Activated CD4-positive, alpha-beta memory T cell treated with anti-CD3 and anti-CD28 coated beads for 36 hours (primary cell): ENCODE results near the gene PARP15. TPM values are rescaled to one million over a fixed set of nuclear protein-coding genes. Genes with fewer than 3 reads are reported as not detected.
A peak's percentile ranks its signal among the peaks of the same experiment; 100 is the strongest.

Experiments used
- CTCF ChIA-PET: fragments of 350-600 bp; sonication (Branson Sonifier 250); formaldehyde crosslinking; loops from one replicate; lab custom pipeline; 2021; ENCODE audit warnings: antibody characterized with exemption, inconsistent platforms; lab: Charles Lee
- POLR2A ChIA-PET: fragments of 350-600 bp; sonication (Branson Sonifier 250); formaldehyde crosslinking; loops from one replicate; lab custom pipeline; 2021; ENCODE audit warnings: antibody characterized with exemption; lab: Charles Lee
- DNase-seq: peaks from one replicate; pipeline ENCODE4 v3.0.0-alpha.2; 2020
- H3K27ac Mint-ChIP-seq: one replicate; pipeline ENCODE4 v1.8.0; 2021; ENCODE audit warnings: mixed read lengths
- H3K27me3 Mint-ChIP-seq: one replicate; pipeline ENCODE4 v1.8.0; 2021; ENCODE audit warnings: mixed read lengths
- H3K36me3 Mint-ChIP-seq: one replicate; pipeline ENCODE4 v1.8.0; 2021; ENCODE audit warnings: mixed read lengths
- H3K4me1 Mint-ChIP-seq: one replicate; pipeline ENCODE4 v1.8.0; 2021; ENCODE audit warnings: low read depth, mixed read lengths
- H3K4me3 Mint-ChIP-seq: one replicate; pipeline ENCODE4 v1.8.0; 2021; ENCODE audit warnings: mild to moderate bottlenecking, mixed read lengths
- H3K9me3 Mint-ChIP-seq: one replicate; pipeline ENCODE4 v1.8.0; 2021; ENCODE audit warnings: mixed read lengths
- intact Hi-C: fragments of 100-400 bp; cut with micrococcal nuclease; formaldehyde crosslinking; loops from one replicate; pipeline ENCODE4 v1.15.1; 2023
- total RNA-seq, 2 experiments: library from RNA; stranded (reverse); gene quantifications; one replicate each; pipeline ENCODE4 v1.2.3, GENCODE V29; 2021

Gene PARP15
- total RNA-seq, 2 experiments from 2014 or later: 9.1 to 11.0 TPM

DNA sequence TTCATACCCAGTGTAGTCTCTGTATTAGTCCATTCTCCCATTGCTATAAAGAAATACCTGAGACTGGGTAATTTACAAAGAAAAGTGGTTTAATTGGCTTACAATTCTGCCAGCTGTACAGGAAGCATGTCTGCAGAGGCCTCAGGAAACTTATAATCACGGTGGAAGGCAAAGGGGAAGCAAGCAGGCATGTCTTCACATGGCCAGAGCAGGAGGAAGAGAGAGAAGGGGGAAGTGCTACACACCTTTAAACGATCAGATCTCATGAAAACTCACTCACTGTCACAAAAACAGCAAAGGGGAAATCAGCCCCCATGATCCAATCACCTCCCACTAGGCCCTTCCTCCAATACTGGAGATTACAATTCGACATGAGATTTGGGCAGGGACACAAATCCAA is 96.9 kb downstream of the PARP15 start:
- H3K9me3 Mint-ChIP-seq: peaks cover 4% of the 10 kb centered on the region
- H3K27me3 Mint-ChIP-seq: no peaks in the 10 kb centered on the region
- peaks cover 21% of the 10 kb centered on the region for H3K4me1 Mint-ChIP-seq
- intact Hi-C loops: no loop called here
- DNase-seq: no peak
- H3K4me3 Mint-ChIP-seq: no peak overlapping the region
- ChIA-PET CTCF (no interaction called here), POLR2A (no interaction called here)
- no peak overlapping the region for H3K27ac Mint-ChIP-seq
- H3K36me3 Mint-ChIP-seq: no peaks in the 10 kb centered on the region

DNA sequence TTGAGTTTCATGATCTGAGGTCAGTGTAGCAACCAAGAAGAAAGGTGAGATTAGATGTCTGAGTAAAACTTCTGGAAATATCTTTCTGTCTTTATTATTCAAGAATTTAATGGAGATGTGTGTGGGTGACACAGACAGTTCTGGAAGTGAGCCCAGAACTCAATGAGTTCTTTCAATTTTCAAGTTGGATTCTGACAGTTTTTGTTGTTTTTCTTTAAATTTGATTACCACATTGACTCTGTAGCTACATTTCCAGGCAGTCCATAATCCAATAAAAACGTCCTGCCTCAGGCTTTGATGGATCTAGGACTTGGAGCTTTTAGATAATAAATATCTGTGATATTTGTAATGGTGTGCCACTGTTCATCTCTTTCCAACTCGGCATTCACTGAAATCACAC is 99.3 kb downstream of the PARP15 start:
- no peak for DNase-seq
- ChIA-PET CTCF (interaction anchor here (1.0 to 6.7 kb wide), 3 partner anchors 97 to 117 kb away, joined by 3 to 230 read pairs (median 5); partner anchors contain the start of genes DTX3L and PARP9), POLR2A (no interaction called here)
- intact Hi-C loops: loop anchor here (5.0 kb wide), 1 partner anchor 379 kb away; no protein-coding TSS in a partner anchor
- peaks cover 4% of the 10 kb centered on the region for H3K9me3 Mint-ChIP-seq
- H3K27me3 Mint-ChIP-seq: no peaks in the 10 kb centered on the region
- peaks cover 31% of the 10 kb centered on the region for H3K4me1 Mint-ChIP-seq
- H3K4me3 Mint-ChIP-seq: no peak overlapping the region
- H3K36me3 Mint-ChIP-seq: peaks cover 8% of the 10 kb centered on the region
- H3K27ac Mint-ChIP-seq: no peak overlapping the region

DNA sequence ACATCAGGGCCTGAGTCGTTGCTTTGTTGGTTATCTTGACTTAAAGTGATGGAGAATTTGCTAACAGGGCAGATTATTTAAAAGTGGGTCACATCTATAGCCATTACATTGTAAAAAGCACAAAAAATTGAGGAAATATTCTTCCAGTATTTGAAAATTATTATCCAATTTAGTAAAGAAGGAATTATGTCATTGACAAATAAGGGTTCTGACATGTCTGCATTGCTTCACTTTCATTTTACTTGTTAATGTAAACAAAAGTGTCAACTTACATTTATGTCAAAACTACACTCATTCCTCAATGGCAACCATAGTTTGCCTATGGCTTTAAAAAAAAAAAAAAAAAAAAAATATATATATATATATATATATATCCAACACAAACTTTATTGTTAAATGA is 99.8 kb downstream of the PARP15 start:
- no peak overlapping the region for H3K4me3 Mint-ChIP-seq
- H3K4me1 Mint-ChIP-seq: peaks cover 36% of the 10 kb centered on the region
- peaks cover 11% of the 10 kb centered on the region for H3K36me3 Mint-ChIP-seq
- peaks cover 4% of the 10 kb centered on the region for H3K9me3 Mint-ChIP-seq
- ChIA-PET CTCF (interaction anchor here (1.1 to 6.7 kb wide), 3 partner anchors 11 to 117 kb away, joined by 3 to 230 read pairs (median 15); partner anchors contain the start of genes DTX3L and PARP9), POLR2A (no interaction called here)
- H3K27ac Mint-ChIP-seq: no peak overlapping the region
- intact Hi-C loops: loop anchor here (5.0 kb wide), 1 partner anchor 380 kb away; no protein-coding TSS in a partner anchor
- no peak for DNase-seq
- no peaks in the 10 kb centered on the region for H3K27me3 Mint-ChIP-seq

DNA sequence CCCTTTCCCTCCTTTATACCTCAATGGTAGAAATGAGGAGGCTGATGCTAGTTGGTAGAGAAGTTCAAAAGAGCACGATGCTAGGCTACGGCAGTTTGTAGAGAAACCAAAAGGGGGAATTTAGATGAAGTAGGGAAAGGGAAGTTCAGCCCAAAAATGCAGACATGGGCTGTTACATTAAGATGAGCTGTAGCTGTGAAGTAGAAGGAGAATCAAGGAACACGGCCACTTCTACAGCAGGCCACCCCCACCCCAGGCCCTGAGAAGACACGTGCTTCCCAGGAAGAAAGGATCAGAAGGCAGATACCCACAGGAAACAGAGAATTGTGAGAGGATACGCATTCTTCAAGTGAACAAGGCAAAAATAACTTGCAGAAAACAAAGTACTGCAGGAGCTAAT is 101.1 kb downstream of the PARP15 start:
- Mint-ChIP-seq H3K4me3 (no peak overlapping the region), H3K36me3 (peaks cover 13% of the 10 kb centered on the region), H3K27ac (no peak overlapping the region), H3K9me3 (peaks cover 4% of the 10 kb centered on the region), H3K27me3 (no peaks in the 10 kb centered on the region), H3K4me1 (peaks cover 48% of the 10 kb centered on the region)
- no peak for DNase-seq
- intact Hi-C loops: loop anchor here (5.0 kb wide), 1 partner anchor 381 kb away; no protein-coding TSS in a partner anchor
- CTCF ChIA-PET: interaction anchor here (0.7 to 6.7 kb wide), 25 partner anchors 9 to 577 kb away, joined by 3 to 230 read pairs (median 7); partner anchors contain the start of genes DTX3L, FAM162A, HSPBAP1 and MIX23
- POLR2A ChIA-PET: interaction anchor here (0.9 to 2.6 kb wide), 6 partner anchors 114 to 294 kb away, joined by 3 to 16 read pairs (median 6); partner anchors contain the start of genes DTX3L, FAM162A, PARP9 and WDR5B

DNA sequence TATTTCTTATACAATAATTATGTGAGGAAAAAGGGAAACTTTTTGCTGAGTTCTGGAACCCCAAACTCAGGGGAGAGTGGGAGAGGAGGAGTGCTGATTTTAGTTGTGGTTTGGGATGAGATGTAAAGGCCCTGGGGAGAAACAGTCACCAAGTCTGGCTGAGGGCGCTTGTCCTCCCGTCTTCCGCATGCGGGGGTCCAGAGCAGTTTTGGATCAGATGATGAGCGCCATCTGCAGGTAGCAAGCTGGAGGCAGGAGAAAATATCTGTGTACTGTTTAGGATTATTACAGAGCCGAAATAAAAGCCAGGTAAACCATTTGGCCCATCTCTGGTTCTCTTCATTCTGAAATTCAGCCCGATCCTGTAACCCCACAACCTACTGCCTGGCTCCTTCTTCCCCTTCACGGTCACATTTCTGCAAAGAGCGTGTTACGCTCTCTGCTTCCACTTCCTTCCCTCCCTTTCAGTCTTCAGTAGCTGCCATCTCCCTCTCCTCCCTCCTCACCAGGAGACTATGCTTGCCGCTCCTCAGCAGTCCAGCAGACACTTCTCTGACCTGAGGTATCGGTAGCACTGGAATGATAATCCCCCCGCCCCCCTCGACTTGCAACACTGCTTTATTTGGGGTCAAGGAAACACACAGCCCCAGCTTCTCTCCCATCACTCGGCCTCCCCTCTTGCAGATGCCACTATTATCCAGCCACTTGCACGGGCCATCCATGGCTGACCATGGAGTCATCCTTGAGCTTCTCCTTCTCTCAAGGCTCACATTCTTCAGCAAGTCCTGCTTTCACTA is 101.8 kb downstream of the PARP15 start:
- CTCF ChIA-PET: interaction anchor here (0.6 to 6.7 kb wide), 42 partner anchors 9 to 578 kb away, joined by 3 to 230 read pairs (median 4); partner anchors contain the start of genes DTX3L, FAM162A, HSPBAP1 and KPNA1
- intact Hi-C loops: loop anchor here (1.0 to 5.0 kb wide), 6 partner anchors 10 to 382 kb away; partner anchors contain the start of genes DTX3L and PARP9
- POLR2A ChIA-PET: interaction anchor here (0.8 to 2.6 kb wide), 9 partner anchors 103 to 1134 kb away, joined by 3 to 16 read pairs (median 5); partner anchors contain the start of genes DTX3L, FAM162A, KPNA1 and PARP9
- no peaks in the 10 kb centered on the region for H3K27me3 Mint-ChIP-seq
- DNase-seq: peak; percentile 90
- peaks cover 3% of the 10 kb centered on the region for H3K9me3 Mint-ChIP-seq
- peaks cover 13% of the 10 kb centered on the region for H3K36me3 Mint-ChIP-seq
- peak overlapping the region; percentile 96 for H3K27ac Mint-ChIP-seq
- peak overlapping the region; percentile 99 for H3K4me3 Mint-ChIP-seq
- H3K4me1 Mint-ChIP-seq: peaks cover 51% of the 10 kb centered on the region

DNA sequence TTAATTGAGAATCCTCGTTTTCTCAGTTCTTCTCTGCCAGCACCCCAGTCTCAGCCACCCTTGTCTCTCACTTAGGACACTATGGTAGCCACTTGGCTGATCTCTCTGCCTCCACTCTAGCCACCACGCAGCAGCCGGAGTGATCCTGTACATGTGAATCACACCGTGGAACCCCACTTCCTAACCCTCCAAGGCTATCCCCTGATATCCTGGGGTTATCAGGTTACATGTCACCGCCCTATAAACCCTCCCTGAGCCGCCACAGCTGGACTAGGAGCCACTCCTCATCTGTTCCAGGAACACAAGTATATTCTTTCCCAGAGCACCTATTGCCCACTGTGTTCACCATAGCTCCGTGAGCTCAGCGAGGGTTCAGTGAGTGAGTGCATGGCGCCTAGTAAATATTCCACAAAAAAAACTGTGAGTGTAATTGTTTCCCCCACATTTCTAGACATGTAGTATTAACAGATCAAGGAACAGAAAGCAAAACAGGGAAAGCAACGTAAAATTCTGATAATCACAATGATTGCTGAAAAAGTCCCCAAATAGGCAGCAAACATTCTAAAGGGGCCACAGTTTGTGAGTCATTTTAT is 102.5 kb downstream of the PARP15 start:
- peak; percentile 32 for DNase-seq
- peaks cover 14% of the 10 kb centered on the region for H3K36me3 Mint-ChIP-seq
- intact Hi-C loops: loop anchor here (1.0 to 10.0 kb wide), 11 partner anchors 11 to 1135 kb away; partner anchors contain the start of genes DTX3L, FAM162A, GOLGB1 and PARP9
- peak overlapping the region; percentile 99 for H3K4me3 Mint-ChIP-seq
- H3K27ac Mint-ChIP-seq: peak overlapping the region; percentile 96
- no peaks in the 10 kb centered on the region for H3K27me3 Mint-ChIP-seq
- H3K4me1 Mint-ChIP-seq: peaks cover 52% of the 10 kb centered on the region
- peaks cover 2% of the 10 kb centered on the region for H3K9me3 Mint-ChIP-seq
- ChIA-PET POLR2A (interaction anchor here (0.8 to 2.6 kb wide), 9 partner anchors 103 to 1135 kb away, joined by 3 to 16 read pairs (median 5); partner anchors contain the start of genes DTX3L, FAM162A, KPNA1 and PARP9), CTCF (interaction anchor here (0.6 to 6.7 kb wide), 35 partner anchors 8 to 579 kb away, joined by 3 to 230 read pairs (median 5); partner anchors contain the start of genes DTX3L, FAM162A, HSPBAP1 and KPNA1)

DNA sequence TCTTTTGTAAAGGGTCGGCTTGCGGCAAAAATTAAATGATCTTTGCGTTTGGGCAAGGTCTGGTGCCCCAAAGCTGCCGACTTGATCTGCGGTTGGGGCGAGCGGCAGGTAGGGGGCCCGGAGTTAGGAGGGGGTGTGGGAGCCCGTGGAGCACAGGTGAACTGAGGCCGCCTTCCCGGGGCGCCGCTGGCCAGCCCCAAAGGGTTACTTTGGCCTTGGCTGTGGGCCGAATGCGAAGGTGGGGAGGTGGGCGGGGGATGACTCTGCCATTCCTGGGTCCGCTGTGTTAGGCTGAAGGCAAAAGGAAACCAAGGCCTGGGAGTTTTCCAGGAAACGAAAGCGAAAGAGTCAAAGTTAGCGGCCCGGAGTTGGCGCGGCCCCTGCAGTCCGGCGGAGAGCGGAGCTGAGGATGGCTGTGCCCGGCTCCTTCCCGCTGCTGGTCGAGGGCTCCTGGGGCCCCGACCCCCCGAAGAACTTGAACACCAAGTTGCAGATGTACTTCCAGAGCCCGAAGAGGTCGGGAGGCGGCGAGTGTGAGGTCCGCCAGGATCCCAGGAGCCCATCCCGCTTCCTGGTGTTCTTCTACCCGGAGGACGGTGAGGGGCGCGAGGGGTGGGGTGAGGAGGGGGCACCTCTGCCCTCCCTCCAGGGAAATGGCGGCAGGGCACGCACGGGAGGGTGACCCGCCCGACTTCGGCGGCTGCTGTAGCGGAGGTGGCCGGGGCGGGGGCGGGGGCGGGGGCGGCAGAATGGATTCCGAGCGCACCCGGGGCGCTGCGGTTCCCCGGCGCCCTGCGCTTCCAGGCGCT is 103.2 kb downstream of the PARP15 start, which contains the start of gene PARP14:
Gene PARP14, plus strand, starts transcription at position 365 of the 809 bp plus-strand sequence. Its CDS starts 45 bp downstream, at position 410.
- H3K9me3 Mint-ChIP-seq: peaks cover 2% of the 10 kb centered on the region
- peaks cover 52% of the 10 kb centered on the region for H3K4me1 Mint-ChIP-seq
- peaks cover 17% of the 10 kb centered on the region for H3K36me3 Mint-ChIP-seq
- peak; percentile 79 for DNase-seq
- no peaks in the 10 kb centered on the region for H3K27me3 Mint-ChIP-seq
- intact Hi-C loops: loop anchor here (2.0 to 10.0 kb wide), 5 partner anchors 223 to 1136 kb away; partner anchors contain the start of genes FAM162A, GOLGB1 and POLQ
- peak within 1 kb of the TSS; percentile 99 for H3K4me3 Mint-ChIP-seq
- ChIA-PET CTCF (interaction anchor here (0.6 to 6.7 kb wide), 12 partner anchors 11 to 297 kb away, joined by 3 to 230 read pairs (median 10); partner anchors contain the start of genes DTX3L, FAM162A, KPNA1 and MIX23), POLR2A (interaction anchor here (0.6 to 2.6 kb wide), 5 partner anchors 112 to 1135 kb away, joined by 3 to 16 read pairs (median 5); partner anchors contain the start of genes DTX3L and PARP9)
- H3K27ac Mint-ChIP-seq: peak within 1 kb of the TSS; percentile 96

DNA sequence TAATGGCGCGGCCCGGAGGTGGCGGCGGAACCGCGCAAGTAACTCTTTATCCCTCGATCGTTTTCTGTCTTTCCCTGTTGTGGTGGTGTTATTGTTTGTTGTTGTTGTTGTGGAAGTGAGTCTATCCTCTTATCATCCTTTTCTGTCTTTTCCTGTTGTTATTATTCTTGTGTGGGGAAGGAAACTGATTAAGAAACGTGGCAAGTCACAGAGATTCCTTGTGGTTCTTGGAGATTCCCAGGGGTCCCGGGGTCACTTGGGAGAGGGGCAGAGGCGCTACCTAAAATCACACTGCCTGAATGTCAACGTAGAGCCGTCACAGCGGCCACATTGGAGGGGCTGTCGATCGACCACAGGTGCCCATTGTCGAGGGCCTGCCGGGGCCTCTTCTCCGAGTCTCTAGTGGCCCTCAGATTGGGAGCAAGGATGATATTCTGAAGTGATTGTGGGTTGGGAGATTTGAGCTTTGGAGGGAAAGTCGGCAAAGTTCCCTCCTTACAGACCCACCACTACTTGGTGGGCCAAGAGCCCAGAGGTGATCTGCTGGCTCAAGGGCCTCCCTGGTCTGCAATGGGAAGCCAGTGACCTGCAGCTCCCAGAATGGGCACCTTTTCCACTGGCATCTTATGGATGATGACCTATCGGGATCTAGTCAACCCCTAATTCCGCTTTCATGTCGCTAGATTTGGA is 104.0 kb downstream of the PARP15 start:
- CTCF ChIA-PET: interaction anchor here (0.6 to 6.7 kb wide), 8 partner anchors 93 to 298 kb away, joined by 3 to 230 read pairs (median 16); partner anchors contain the start of genes DTX3L, FAM162A, MIX23 and PARP15

DNA sequence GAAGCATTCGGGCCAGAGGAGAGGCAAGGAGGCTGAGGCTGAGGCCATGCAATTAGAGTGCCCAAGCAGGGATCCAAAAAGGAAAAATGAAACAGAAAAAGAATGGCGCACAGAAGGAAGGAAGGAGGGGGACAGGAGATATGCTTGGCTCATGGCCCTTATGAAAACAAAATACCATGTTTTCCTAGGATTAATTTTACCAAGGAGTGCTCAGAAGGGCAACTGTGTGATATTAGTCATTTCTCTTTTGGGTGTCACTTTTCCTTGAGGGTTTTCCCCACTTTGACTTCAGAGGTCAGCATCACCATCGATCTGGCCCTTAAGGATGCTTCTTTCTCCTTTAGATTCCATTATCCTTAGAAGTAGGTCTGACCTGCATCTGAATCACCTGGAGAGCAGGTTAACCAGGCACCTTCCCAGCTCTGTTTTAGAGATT is 104.5 kb downstream of the PARP15 start:
- H3K27me3 Mint-ChIP-seq: no peaks in the 10 kb centered on the region
- peaks cover 56% of the 10 kb centered on the region for H3K4me1 Mint-ChIP-seq
- H3K36me3 Mint-ChIP-seq: peaks cover 17% of the 10 kb centered on the region
- H3K27ac Mint-ChIP-seq: peak overlapping the region; percentile 96
- intact Hi-C loops: loop anchor here (2.0 to 10.0 kb wide), 5 partner anchors 225 to 1137 kb away; partner anchors contain the start of genes FAM162A, GOLGB1 and POLQ
- DNase-seq: no peak
- POLR2A ChIA-PET: interaction anchor here (1.5 kb wide), 1 partner anchor 118 kb away, joined by 5 read pairs; the partner anchor contains the start of genes DTX3L and PARP9
- no peaks in the 10 kb centered on the region for H3K9me3 Mint-ChIP-seq
- peak overlapping the region; percentile 99 for H3K4me3 Mint-ChIP-seq
- CTCF ChIA-PET: interaction anchor here (0.6 to 6.7 kb wide), 5 partner anchors 106 to 289 kb away, joined by 3 to 230 read pairs (median 4); partner anchors contain the start of genes DTX3L and PARP9

More for the DNA sequence above, 104.0 kb downstream of the PARP15 start:
- H3K4me3 Mint-ChIP-seq: peak overlapping the region; percentile 99
- H3K36me3 Mint-ChIP-seq: peaks cover 17% of the 10 kb centered on the region
- no peak for DNase-seq
- H3K27ac Mint-ChIP-seq: peak overlapping the region; percentile 96
- intact Hi-C loops: loop anchor here (2.0 to 10.0 kb wide), 5 partner anchors 224 to 1137 kb away; partner anchors contain the start of genes FAM162A, GOLGB1 and POLQ
- H3K9me3 Mint-ChIP-seq: no peaks in the 10 kb centered on the region
- no peaks in the 10 kb centered on the region for H3K27me3 Mint-ChIP-seq
- H3K4me1 Mint-ChIP-seq: peaks cover 52% of the 10 kb centered on the region
- POLR2A ChIA-PET: interaction anchor here (0.6 to 1.5 kb wide), 3 partner anchors 113 to 117 kb away, joined by 3 to 5 read pairs (median 5); partner anchors contain the start of genes DTX3L and PARP9
